Activated CD4-positive, alpha-beta T cell treated with anti-CD3 and anti-CD28 coated beads, Interleukin-2, amount 10 ng/mL, durations not matched to agents 24 days and 14 days (primary cell): ENCODE data around the gene KRTCAP2. TPM values are rescaled to one million over a fixed set of nuclear protein-coding genes. Genes with fewer than 3 reads are reported as not detected.

Experiments used
- DNase-seq: peaks from one replicate; pipeline ENCODE4 v3.0.0; 2022
- H3K27ac Mint-ChIP-seq: one replicate; pipeline ENCODE4 v1.8.0; 2022; ENCODE audit warnings: mild to moderate bottlenecking, mixed read lengths
- H3K27me3 Mint-ChIP-seq: one replicate; pipeline ENCODE4 v1.8.0; 2022; ENCODE audit warnings: mixed read lengths
- H3K36me3 Mint-ChIP-seq: one replicate; pipeline ENCODE4 v1.8.0; 2022; ENCODE audit warnings: low read depth, mild to moderate bottlenecking, mixed read lengths
- H3K4me1 Mint-ChIP-seq: one replicate; pipeline ENCODE4 v1.8.0; 2021; ENCODE audit warnings: mixed read lengths
- H3K4me3 Mint-ChIP-seq: one replicate; pipeline ENCODE4 v1.8.0; 2022; ENCODE audit warnings: mild to moderate bottlenecking, moderate library complexity, mixed read lengths
- H3K9me3 Mint-ChIP-seq: one replicate; pipeline ENCODE4 v1.8.0; 2021; ENCODE audit warnings: mixed read lengths
- intact Hi-C: fragments of 100-400 bp; cut with micrococcal nuclease; formaldehyde crosslinking; loops from one replicate; pipeline ENCODE4 v1.15.1; 2023
- total RNA-seq: library from RNA; stranded (reverse); gene quantifications from 2 replicates; pipeline ENCODE4 v1.2.3, GENCODE V29; 2022

The KRTCAP2 gene
- total RNA-seq, 1 donor from 2014 or later = 244 TPM

- Mint-ChIP-seq H3K4me1 (peaks cover 45% of the 10 kb centered on the region), H3K4me3 (peak overlapping the region; percentile 98), H3K27me3 (peaks cover 5% of the 10 kb centered on the region), H3K36me3 (peaks cover 30% of the 10 kb centered on the region), H3K27ac (peak overlapping the region; percentile 98), H3K9me3 (no peaks in the 10 kb centered on the region)
- DNase-seq = peak; percentile 73
- intact Hi-C loops = loop anchor here (5.0 kb wide), 2 partner anchors 134 to 154 kb away; partner anchors contain the start of genes FLAD1 and ZBTB7B
These were observed 36.4 kb downstream of the KRTCAP2 start for GRCh38 chr1:155136748-155137147.

DNA sequence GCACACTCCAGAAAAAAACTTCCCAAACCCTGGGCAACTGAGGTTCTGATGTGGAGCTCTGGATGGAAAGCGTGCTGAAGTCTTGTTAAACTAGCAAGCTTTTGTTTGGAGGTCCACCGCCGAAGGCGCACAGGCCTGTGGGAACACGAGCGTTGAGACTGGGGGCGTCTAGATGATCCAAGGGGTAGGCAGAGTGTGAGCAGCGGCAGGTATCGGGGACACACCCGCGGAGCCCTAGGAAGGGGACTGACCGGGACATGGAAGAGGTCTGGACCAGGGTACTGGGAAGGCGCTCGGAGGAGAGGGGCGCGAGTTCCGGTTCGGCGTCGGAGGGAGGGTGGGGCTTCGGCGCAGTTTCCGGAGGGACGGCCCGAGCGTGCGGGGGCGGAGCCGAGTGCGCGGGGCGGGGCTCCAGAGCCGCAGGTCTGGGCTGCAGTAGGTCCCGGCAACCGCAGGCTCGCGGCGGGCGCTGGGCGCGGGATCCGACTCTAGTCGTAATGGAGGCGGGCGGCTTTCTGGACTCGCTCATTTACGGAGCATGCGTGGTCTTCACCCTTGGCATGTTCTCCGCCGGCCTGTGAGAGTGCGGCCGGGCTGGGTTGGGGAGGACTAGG lies 37.6 kb downstream of the KRTCAP2 start, which contains the start of gene SLC50A1:
Gene SLC50A1, plus strand, starts transcription at position 438 of the 614 bp plus-strand sequence. Its CDS starts 60 bp downstream, at position 498.
- Mint-ChIP-seq H3K27ac (peak within 1 kb of the TSS; percentile 98), H3K4me1 (peaks cover 44% of the 10 kb centered on the region), H3K36me3 (peaks cover 30% of the 10 kb centered on the region), H3K9me3 (no peaks in the 10 kb centered on the region), H3K4me3 (peak within 1 kb of the TSS; percentile 98), H3K27me3 (peaks cover 7% of the 10 kb centered on the region)
- DNase-seq = peak; percentile 98
- intact Hi-C loops = loop anchor here (1.0 to 5.0 kb wide), 4 partner anchors 8 to 153 kb away; partner anchors contain the start of genes EFNA1, FLAD1 and ZBTB7B

DNA sequence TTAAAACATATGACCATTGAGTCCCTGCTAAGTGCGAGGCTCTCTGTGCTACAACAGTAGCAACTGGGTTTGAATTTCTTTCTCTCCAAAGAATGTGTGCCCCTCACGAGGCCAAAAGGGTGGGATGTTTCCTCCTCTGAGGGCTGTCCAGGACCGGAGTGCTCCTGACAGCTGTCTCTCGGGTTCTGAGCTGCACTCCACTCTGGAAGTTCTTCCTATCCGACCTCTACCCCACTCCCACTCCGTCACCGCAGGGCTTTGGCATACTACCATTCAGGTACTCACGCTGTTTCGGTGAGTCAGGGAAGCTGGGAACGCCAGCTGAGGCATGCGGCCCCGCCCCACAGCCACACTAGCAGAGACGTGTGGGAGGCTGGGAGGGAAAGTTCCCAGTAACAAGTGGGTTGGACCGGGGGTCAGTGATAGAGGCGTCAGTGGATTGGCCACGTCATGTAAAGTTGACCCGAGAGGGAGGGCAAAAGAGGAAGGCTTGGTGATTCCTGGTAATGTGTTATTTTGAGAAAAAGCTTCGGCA lies 38.2 kb downstream of the KRTCAP2 start:
- Mint-ChIP-seq H3K27ac (peak overlapping the region; percentile 98), H3K27me3 (peaks cover 9% of the 10 kb centered on the region), H3K36me3 (peaks cover 28% of the 10 kb centered on the region), H3K4me1 (peaks cover 41% of the 10 kb centered on the region), H3K9me3 (no peaks in the 10 kb centered on the region), H3K4me3 (peak overlapping the region; percentile 98)
- intact Hi-C loops = loop anchor here (1.0 to 5.0 kb wide), 4 partner anchors 8 to 153 kb away; partner anchors contain the start of genes EFNA1, FLAD1 and ZBTB7B
- peak; percentile 81 for DNase-seq

- peak overlapping the region; percentile 98 for H3K27ac Mint-ChIP-seq
- H3K9me3 Mint-ChIP-seq = no peaks in the 10 kb centered on the region
- H3K4me3 Mint-ChIP-seq = no peak overlapping the region
- intact Hi-C loops = loop anchor here (2.0 kb wide), 1 partner anchor 50 kb away; no protein-coding TSS in a partner anchor
- H3K4me1 Mint-ChIP-seq = peaks cover 43% of the 10 kb centered on the region
- peaks cover 13% of the 10 kb centered on the region for H3K27me3 Mint-ChIP-seq
- peaks cover 23% of the 10 kb centered on the region for H3K36me3 Mint-ChIP-seq
- DNase-seq = no peak
These were observed 38.8 kb downstream of the KRTCAP2 start for GRCh38 chr1:155134322-155134721.

GRCh38 chr1:155133799-155134281 lies 39.3 kb downstream of the KRTCAP2 start:
- Mint-ChIP-seq H3K27ac (no peak overlapping the region), H3K27me3 (peaks cover 15% of the 10 kb centered on the region), H3K9me3 (no peaks in the 10 kb centered on the region), H3K36me3 (peaks cover 21% of the 10 kb centered on the region), H3K4me3 (no peak overlapping the region), H3K4me1 (peaks cover 45% of the 10 kb centered on the region)
- no peak for DNase-seq
- intact Hi-C loops = loop anchor here (2.0 kb wide), 1 partner anchor 49 kb away; no protein-coding TSS in a partner anchor

- Mint-ChIP-seq H3K36me3 (peaks cover 7% of the 10 kb centered on the region), H3K27me3 (peaks cover 32% of the 10 kb centered on the region), H3K4me3 (no peak overlapping the region), H3K9me3 (no peaks in the 10 kb centered on the region), H3K27ac (no peak overlapping the region), H3K4me1 (peaks cover 44% of the 10 kb centered on the region)
- no peak for DNase-seq
- intact Hi-C loops = no loop called here
These were observed 41.2 kb downstream of the KRTCAP2 start for GRCh38 chr1:155131856-155132255.

DNA sequence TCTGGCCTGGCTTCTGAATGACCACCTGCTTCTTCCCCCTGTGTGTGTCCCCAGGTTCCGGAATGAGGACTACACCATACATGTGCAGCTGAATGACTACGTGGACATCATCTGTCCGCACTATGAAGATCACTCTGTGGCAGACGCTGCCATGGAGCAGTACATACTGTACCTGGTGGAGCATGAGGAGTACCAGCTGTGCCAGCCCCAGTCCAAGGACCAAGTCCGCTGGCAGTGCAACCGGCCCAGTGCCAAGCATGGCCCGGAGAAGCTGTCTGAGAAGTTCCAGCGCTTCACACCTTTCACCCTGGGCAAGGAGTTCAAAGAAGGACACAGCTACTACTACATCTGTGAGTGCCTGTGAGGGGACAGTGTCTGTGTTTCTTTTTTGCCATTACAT lies 41.8 kb downstream of the KRTCAP2 start:
- Mint-ChIP-seq H3K27ac (no peak overlapping the region), H3K36me3 (peaks cover 7% of the 10 kb centered on the region), H3K27me3 (peaks cover 37% of the 10 kb centered on the region), H3K4me1 (peaks cover 44% of the 10 kb centered on the region), H3K4me3 (no peak overlapping the region), H3K9me3 (no peaks in the 10 kb centered on the region)
- intact Hi-C loops = no loop called here
- no peak for DNase-seq

DNA sequence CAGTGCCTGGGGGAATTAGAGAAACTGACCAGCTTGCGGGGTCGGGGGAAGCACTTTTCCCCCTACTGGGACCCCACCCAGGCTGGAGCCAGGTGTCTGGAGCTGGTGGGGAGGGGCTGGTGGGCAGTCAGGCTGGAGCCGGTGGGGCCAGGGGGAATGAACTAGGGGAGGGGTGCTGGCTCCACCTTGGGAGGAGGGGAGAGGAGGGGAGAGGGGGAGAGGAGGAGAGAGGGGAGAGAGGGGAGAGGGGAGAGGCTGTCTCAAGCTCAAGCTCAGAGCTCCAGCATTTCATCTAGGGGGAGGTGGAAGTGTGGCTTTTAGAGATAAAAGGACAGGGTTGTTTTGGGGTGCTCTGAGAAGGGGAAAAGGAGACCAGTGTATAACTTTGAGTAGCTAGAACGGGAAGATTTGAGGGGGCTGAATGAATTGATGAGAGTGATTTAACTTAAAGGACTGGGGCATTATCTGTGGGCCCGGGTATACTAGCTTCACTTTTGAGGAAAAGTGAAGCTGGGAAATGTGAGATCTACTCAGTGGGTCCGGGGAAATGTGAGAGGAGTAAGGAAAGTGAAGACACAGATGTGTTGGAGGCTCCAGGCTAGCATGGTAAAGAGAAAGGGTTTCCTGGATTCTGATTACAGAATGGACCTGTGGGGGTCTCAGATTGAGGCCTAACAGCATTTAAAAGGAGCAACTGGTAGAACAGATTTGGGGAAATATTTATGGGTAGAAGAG lies 42.7 kb downstream of the KRTCAP2 start:
- H3K27ac Mint-ChIP-seq = no peak overlapping the region
- peaks cover 40% of the 10 kb centered on the region for H3K27me3 Mint-ChIP-seq
- H3K4me1 Mint-ChIP-seq = peaks cover 40% of the 10 kb centered on the region
- no peak overlapping the region for H3K4me3 Mint-ChIP-seq
- H3K36me3 Mint-ChIP-seq = peaks cover 5% of the 10 kb centered on the region
- H3K9me3 Mint-ChIP-seq = no peaks in the 10 kb centered on the region
- no peak for DNase-seq
- intact Hi-C loops = no loop called here

DNA sequence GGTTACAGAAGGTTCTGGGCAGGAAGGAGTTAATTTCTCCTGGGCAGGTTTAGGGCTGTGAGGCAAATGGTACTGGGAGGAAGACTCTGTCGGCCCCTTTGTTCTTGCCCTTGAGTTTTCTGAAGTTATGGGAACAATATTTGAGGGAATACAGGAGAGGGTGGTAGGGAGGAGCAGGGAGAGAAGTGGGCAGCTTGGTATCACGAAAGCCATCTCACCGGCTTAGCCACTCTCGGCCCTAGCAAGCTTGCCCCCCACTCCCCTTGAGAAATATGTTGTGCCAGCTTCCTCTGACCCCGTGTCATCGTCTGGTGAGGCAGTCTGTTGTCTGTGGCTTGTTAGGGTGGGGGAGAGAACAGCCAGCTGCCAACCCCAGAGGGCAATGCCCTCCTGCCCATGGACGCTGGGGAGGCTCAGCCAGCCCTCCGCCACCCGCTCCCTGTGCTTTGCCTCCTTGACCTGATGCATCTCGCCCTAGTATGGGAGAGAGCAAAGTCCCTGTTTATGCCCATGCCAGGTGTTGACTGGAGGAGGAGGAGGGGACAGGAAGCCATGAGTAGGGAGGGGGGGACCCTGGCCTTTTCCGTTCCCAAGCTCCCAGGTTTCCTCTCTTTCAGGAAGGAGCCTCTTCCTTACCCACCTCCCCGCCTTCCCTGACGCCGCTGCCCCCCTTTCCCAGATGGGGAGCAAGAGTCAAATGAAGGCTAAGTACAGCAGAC lies 44.2 kb downstream of the KRTCAP2 start:
- H3K27ac Mint-ChIP-seq = no peak overlapping the region
- no peak for DNase-seq
- H3K36me3 Mint-ChIP-seq = no peaks in the 10 kb centered on the region
- peaks cover 51% of the 10 kb centered on the region for H3K27me3 Mint-ChIP-seq
- intact Hi-C loops = loop anchor here (5.0 kb wide), 1 partner anchor 38 kb away; no protein-coding TSS in a partner anchor
- H3K9me3 Mint-ChIP-seq = no peaks in the 10 kb centered on the region
- peaks cover 31% of the 10 kb centered on the region for H3K4me1 Mint-ChIP-seq
- H3K4me3 Mint-ChIP-seq = peak overlapping the region; percentile 84

GRCh38 chr1:155127967-155128754 lies 44.9 kb downstream of the KRTCAP2 start:
- peaks cover 29% of the 10 kb centered on the region for H3K4me1 Mint-ChIP-seq
- no peak for DNase-seq
- no peak overlapping the region for H3K27ac Mint-ChIP-seq
- H3K4me3 Mint-ChIP-seq = peak overlapping the region; percentile 84
- H3K9me3 Mint-ChIP-seq = no peaks in the 10 kb centered on the region
- peaks cover 54% of the 10 kb centered on the region for H3K27me3 Mint-ChIP-seq
- no peaks in the 10 kb centered on the region for H3K36me3 Mint-ChIP-seq
- intact Hi-C loops = loop anchor here (1.0 to 5.0 kb wide), 4 partner anchors 7 to 47 kb away; partner anchors contain the start of gene SLC50A1

GRCh38 chr1:155127105-155127966 lies 45.8 kb downstream of the KRTCAP2 start, which contains the start of gene EFNA1:
TSS of gene EFNA1 (plus strand) at chr1:155127876. CDS start at chr1:155127978, 102 bp downstream.
- H3K4me3 Mint-ChIP-seq = peak within 1 kb of the TSS; percentile 84
- peaks cover 27% of the 10 kb centered on the region for H3K4me1 Mint-ChIP-seq
- no peaks in the 10 kb centered on the region for H3K36me3 Mint-ChIP-seq
- peaks cover 56% of the 10 kb centered on the region for H3K27me3 Mint-ChIP-seq
- H3K27ac Mint-ChIP-seq = no peak within 1 kb of the TSS
- intact Hi-C loops = loop anchor here (1.0 to 5.0 kb wide), 4 partner anchors 8 to 47 kb away; partner anchors contain the start of gene SLC50A1
- peak; percentile 87 for DNase-seq
- no peaks in the 10 kb centered on the region for H3K9me3 Mint-ChIP-seq
